Bronchial epithelial cell (primary cell): ENCODE data around the gene AGXT. TPM values are rescaled to one million over a fixed set of nuclear protein-coding genes. Genes with fewer than 3 reads are reported as not detected.

Experiments used
- DNase-seq: peaks from one replicate; pipeline ENCODE4 v3.0.0-alpha.2; 2010; ENCODE audit warnings: low read depth
- FAIRE-seq: peaks from 2 replicates; lab custom pipeline; 2011; peaks lifted over from hg19 to GRCh38; lab: Jason Lieb, UNC
- H3K27me3 ChIP-seq: 2 replicates; pipeline ENCODE4 v1.5.1; 2011; ENCODE audit warnings: low read length; ENCODE audit not compliant: control insufficient read depth, insufficient read depth
- H3K36me3 ChIP-seq: 2 replicates; pipeline ENCODE4 v1.5.1; 2011; ENCODE audit warnings: low read length; ENCODE audit not compliant: control insufficient read depth, insufficient read depth
- H3K4me3 ChIP-seq: 2 replicates; pipeline ENCODE4 v1.5.1; 2011; ENCODE audit warnings: mild to moderate bottlenecking, low read depth, low read length, control low read depth
- CTCF ChIP-seq: IDR thresholded peaks from 2 replicates; pipeline ENCODE4 v1.5.1; 2011; ENCODE audit warnings: mild to moderate bottlenecking, moderate library complexity, low read length, control low read depth, inconsistent platforms; ENCODE audit not compliant: insufficient read depth, severe bottlenecking
- total RNA-seq: library from RNA; depleted of rRNA; stranded (reverse); fragments of >200 nt; gene quantifications from 2 replicates; pipeline ENCODE4 v1.2.1, GENCODE V29; 2014

Gene AGXT
- total RNA-seq, 1 donor from 2014 or later: not detected

- FAIRE-seq (no peak), DNase-seq (no peak)
- H3K36me3 ChIP-seq: no peaks in the 10 kb centered on the region
- TF ChIP-seq CTCF: no peak
- H3K27me3 ChIP-seq: no peaks in the 10 kb centered on the region
- no peak overlapping the region for H3K4me3 ChIP-seq
Measured at GRCh38 chr2:240875228-240876034, 6.8 kb downstream of the AGXT start.

GRCh38 chr2:240876035-240876474 lies 7.4 kb downstream of the AGXT start:
- Histone ChIP-seq H3K4me3 (no peak overlapping the region), H3K27me3 (no peaks in the 10 kb centered on the region), H3K36me3 (no peaks in the 10 kb centered on the region)
- no peak for DNase-seq
- TF ChIP-seq CTCF: no peak
- no peak for FAIRE-seq

GRCh38 chr2:240876475-240877251 lies 8.0 kb downstream of the AGXT start:
- H3K36me3 ChIP-seq: no peaks in the 10 kb centered on the region
- no peak for FAIRE-seq
- no peak for DNase-seq
- TF ChIP-seq CTCF: no peak
- H3K4me3 ChIP-seq: no peak overlapping the region
- no peaks in the 10 kb centered on the region for H3K27me3 ChIP-seq

- DNase-seq: no peak
- no peak for FAIRE-seq
- Histone ChIP-seq H3K27me3 (no peaks in the 10 kb centered on the region), H3K36me3 (no peaks in the 10 kb centered on the region), H3K4me3 (no peak overlapping the region)
- TF ChIP-seq CTCF: no peak
Measured at GRCh38 chr2:240877460-240878340, 9.1 kb downstream of the AGXT start.

GRCh38 chr2:240878341-240878936 lies 9.8 kb downstream of the AGXT start:
- FAIRE-seq: no peak
- no peak for TF ChIP-seq CTCF
- Histone ChIP-seq H3K27me3 (no peaks in the 10 kb centered on the region), H3K4me3 (no peak overlapping the region), H3K36me3 (no peaks in the 10 kb centered on the region)
- DNase-seq: no peak
